DOHH2 (cell line): Measurements from ENCODE around the gene ZAR1.

Experiments
- H3F3A ChIP-seq: fragments of 200-600 bp; sonication (generic), shearing (Covaris generic); 2 replicates; pipeline ENCODE4 v1.6.0; 2016; ENCODE audit warnings: antibody characterized with exemption, mild to moderate bottlenecking; ENCODE audit not compliant: control insufficient read depth, insufficient read depth
- H3K27ac ChIP-seq: fragments of 200-600 bp; sonication (generic); 2 replicates; pipeline ENCODE4 v1.5.1; 2014; ENCODE audit warnings: low read depth, mild to moderate bottlenecking, low read length, moderate library complexity
- H3K27me3 ChIP-seq: fragments of 200-600 bp; sonication (generic); 2 replicates; pipeline ENCODE4 v1.6.1; 2014; ENCODE audit warnings: mild to moderate bottlenecking, low read length, mixed read lengths; ENCODE audit not compliant: control insufficient read depth
- H3K36me3 ChIP-seq: fragments of 200-600 bp; sonication (generic); 2 replicates; pipeline ENCODE4 v1.6.1; 2014; ENCODE audit warnings: mild to moderate bottlenecking, low read length, moderate library complexity, mixed read lengths; ENCODE audit not compliant: control insufficient read depth
- H3K4me1 ChIP-seq: fragments of 200-600 bp; sonication (generic); 2 replicates; pipeline ENCODE4 v1.6.1; 2014; ENCODE audit warnings: mild to moderate bottlenecking, low read length, mixed read lengths; ENCODE audit not compliant: control insufficient read depth
- H3K4me2 ChIP-seq: fragments of 200-600 bp; sonication (generic); 2 replicates; pipeline ENCODE4 v1.6.0; 2014; ENCODE audit warnings: mild to moderate bottlenecking, low read length, moderate library complexity
- H3K4me3 ChIP-seq: fragments of 200-600 bp; sonication (generic); 2 replicates; pipeline ENCODE4 v1.5.1; 2014; ENCODE audit warnings: mild to moderate bottlenecking, low read length, mixed read lengths
- H3K79me2 ChIP-seq: fragments of 200-600 bp; sonication (generic); 2 replicates; pipeline ENCODE4 v1.6.1; 2014; ENCODE audit warnings: mild to moderate bottlenecking, low read length, mixed read lengths; ENCODE audit not compliant: control insufficient read depth
- H3K9me2 ChIP-seq: fragments of 200-600 bp; sonication (generic); replicated peaks from 2 replicates; pipeline ENCODE4 v1.6.1; 2014; ENCODE audit warnings: mild to moderate bottlenecking, low read length, mixed read lengths; ENCODE audit not compliant: control insufficient read depth
- H3K9me3 ChIP-seq: fragments of 200-600 bp; sonication (generic); 2 replicates; pipeline ENCODE4 v1.6.1; 2014; ENCODE audit warnings: antibody characterized with exemption, low read length, mixed read lengths; ENCODE audit not compliant: control insufficient read depth, insufficient read depth
- H4K20me1 ChIP-seq: fragments of 200-600 bp; sonication (generic); 2 replicates; pipeline ENCODE4 v1.6.0; 2014; ENCODE audit warnings: low read depth, mild to moderate bottlenecking, antibody characterized with exemption, low read length, moderate library complexity; ENCODE audit not compliant: control insufficient read depth, insufficient read depth
- EZH2phosphoT487 ChIP-seq: fragments of 200-600 bp; sonication (generic); IDR thresholded peaks from 2 replicates; pipeline ENCODE4 v1.6.1; 2017; ENCODE audit warnings: borderline replicate concordance, mild to moderate bottlenecking, antibody characterized with exemption, low read length, moderate library complexity, mixed read lengths
- TF ChIP-seq, protein P1 (sequence below): fragments of 200-600 bp; sonication (generic); IDR thresholded peaks from one replicate; pipeline ENCODE4 v1.5.1; 2014; ENCODE audit warnings: antibody characterized with exemption, mild to moderate bottlenecking, low read depth, low read length; ENCODE audit not compliant: poor library complexity, severe bottlenecking

The ZAR1 gene

DNA sequence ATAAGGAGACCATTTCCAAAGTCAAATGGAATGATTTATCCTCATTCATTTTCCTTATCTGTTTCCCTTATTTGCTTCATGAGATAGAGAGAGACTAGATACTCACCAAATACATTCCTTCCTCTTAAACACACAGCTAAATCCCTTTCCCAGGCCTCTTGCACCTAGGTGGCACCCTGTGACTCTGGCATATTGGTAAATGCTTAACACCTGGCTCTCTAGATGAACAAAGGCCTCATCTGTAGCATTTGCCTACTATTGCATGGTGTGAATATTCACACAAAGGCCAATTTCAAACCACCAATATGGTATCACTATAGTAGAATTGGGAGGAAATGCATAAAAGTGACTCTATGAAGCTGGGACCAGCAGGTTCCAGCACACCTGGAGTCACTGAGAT lies 29.1 kb upstream of the ZAR1 start:
- no peaks in the 10 kb centered on the region for H3K79me2 ChIP-seq
- H3K27me3 ChIP-seq, result no peaks in the 10 kb centered on the region; the same call in 1 of the 2 replicates
- H3F3A ChIP-seq, result no peaks in the 10 kb centered on the region
- H4K20me1 ChIP-seq, result no peaks in the 10 kb centered on the region
- no peaks in the 10 kb centered on the region for H3K9me2 ChIP-seq
- no peaks in the 10 kb centered on the region for H3K4me1 ChIP-seq
- TF ChIP-seq EZH2phosphoT487, result no peak
- TF ChIP-seq, protein P1, sequence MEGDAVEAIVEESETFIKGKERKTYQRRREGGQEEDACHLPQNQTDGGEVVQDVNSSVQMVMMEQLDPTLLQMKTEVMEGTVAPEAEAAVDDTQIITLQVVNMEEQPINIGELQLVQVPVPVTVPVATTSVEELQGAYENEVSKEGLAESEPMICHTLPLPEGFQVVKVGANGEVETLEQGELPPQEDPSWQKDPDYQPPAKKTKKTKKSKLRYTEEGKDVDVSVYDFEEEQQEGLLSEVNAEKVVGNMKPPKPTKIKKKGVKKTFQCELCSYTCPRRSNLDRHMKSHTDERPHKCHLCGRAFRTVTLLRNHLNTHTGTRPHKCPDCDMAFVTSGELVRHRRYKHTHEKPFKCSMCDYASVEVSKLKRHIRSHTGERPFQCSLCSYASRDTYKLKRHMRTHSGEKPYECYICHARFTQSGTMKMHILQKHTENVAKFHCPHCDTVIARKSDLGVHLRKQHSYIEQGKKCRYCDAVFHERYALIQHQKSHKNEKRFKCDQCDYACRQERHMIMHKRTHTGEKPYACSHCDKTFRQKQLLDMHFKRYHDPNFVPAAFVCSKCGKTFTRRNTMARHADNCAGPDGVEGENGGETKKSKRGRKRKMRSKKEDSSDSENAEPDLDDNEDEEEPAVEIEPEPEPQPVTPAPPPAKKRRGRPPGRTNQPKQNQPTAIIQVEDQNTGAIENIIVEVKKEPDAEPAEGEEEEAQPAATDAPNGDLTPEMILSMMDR, result no peak
- H3K4me3 ChIP-seq, result no peak overlapping the region
- H3K4me2 ChIP-seq, result no peak overlapping the region
- no peaks in the 10 kb centered on the region for H3K9me3 ChIP-seq
- no peaks in the 10 kb centered on the region for H3K36me3 ChIP-seq
- no peak overlapping the region for H3K27ac ChIP-seq

DNA sequence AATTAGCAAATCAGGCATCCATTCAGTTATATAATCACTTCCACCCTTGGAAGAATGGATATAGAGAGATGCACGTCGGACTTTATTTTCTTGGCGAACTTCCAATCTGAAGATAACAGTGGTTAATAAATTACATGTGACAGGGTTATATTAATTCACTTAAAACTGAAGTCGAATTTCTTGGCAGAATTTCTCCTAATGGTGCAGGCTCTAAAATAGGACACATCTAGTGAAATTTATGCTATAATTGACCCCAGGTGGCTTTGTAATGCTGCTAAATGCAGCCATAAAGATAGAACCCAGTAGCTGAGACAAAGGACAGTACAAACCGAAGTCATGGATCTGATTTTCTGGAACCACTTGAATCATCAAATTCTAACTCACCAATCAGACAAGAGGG lies 27.7 kb upstream of the ZAR1 start:
- TF ChIP-seq, protein P1, result no peak
- no peak for TF ChIP-seq EZH2phosphoT487
- Histone ChIP-seq H3K27ac (no peak overlapping the region), H3K4me1 (peaks cover 3% of the 10 kb centered on the region), H3K9me3 (no peaks in the 10 kb centered on the region), H3F3A (no peaks in the 10 kb centered on the region), H3K36me3 (no peaks in the 10 kb centered on the region), H3K4me2 (no peak overlapping the region), H3K4me3 (no peak overlapping the region), H3K9me2 (no peaks in the 10 kb centered on the region), H3K27me3 (no peaks in the 10 kb centered on the region; the same call in 1 of the 2 replicates), H4K20me1 (no peaks in the 10 kb centered on the region), H3K79me2 (no peaks in the 10 kb centered on the region)

GRCh38 chr4:48467442-48467841 lies 22.6 kb upstream of the ZAR1 start:
- no peaks in the 10 kb centered on the region for H4K20me1 ChIP-seq
- no peak overlapping the region for H3K4me3 ChIP-seq
- no peaks in the 10 kb centered on the region for H3K79me2 ChIP-seq
- peaks cover 9% of the 10 kb centered on the region for H3K4me1 ChIP-seq
- H3K27me3 ChIP-seq, result no peaks in the 10 kb centered on the region
- no peaks in the 10 kb centered on the region for H3F3A ChIP-seq
- TF ChIP-seq EZH2phosphoT487, result no peak
- TF ChIP-seq, protein P1, result no peak
- no peak overlapping the region for H3K27ac ChIP-seq
- H3K9me2 ChIP-seq, result no peaks in the 10 kb centered on the region
- no peaks in the 10 kb centered on the region for H3K36me3 ChIP-seq
- no peaks in the 10 kb centered on the region for H3K9me3 ChIP-seq
- peak overlapping the region; percentile 24; the same call in 1 of the 2 replicates for H3K4me2 ChIP-seq
